ENCODE measurements around the gene CHCHD6. TPM values are rescaled to one million over a fixed set of nuclear protein-coding genes. Genes with fewer than 3 reads are reported as not detected.

CHCHD6 gene
- total RNA-seq, 1 experiment from 2014 or later, result 36.3 TPM

DNA sequence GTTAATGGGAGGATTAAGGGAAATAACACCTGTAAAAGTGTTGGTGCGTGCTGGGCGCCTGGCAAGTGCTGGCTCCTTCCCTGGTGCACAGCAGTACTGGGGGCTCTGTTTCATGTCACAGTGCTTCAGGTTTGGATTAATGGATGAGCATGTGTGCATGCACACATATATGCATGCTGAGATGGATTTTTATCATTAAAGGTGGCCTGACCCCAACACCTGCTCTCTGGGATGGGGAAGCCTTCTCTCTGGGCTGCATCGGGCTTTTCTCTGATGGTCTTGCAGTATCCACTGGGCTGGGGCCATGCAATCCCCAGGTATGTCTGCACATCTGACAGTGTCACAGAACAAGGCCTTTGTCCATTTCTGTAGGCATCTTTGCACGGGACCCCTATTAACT is 151.3 kb downstream of the CHCHD6 start:
- no TSS peak for BruUV-seq (replicated peaks)
- Histone ChIP-seq H3K9me2 (ENCODE audit: insufficient read depth) (no peaks in the 10 kb centered on the region), H3K4me3 (replicated peaks in 1 of 2; ENCODE audit: low read depth in 1 of 2, low read length in 2 of 2) (no peak overlapping the region), H2AFZ (ENCODE audit: low read depth, low read length, poor library complexity, severe bottlenecking) (no peak overlapping the region), H3K4me2 (ENCODE audit: low read length) (no peak overlapping the region), H3K9ac (ENCODE audit: low read length) (no peak overlapping the region), H3K36me3 (ENCODE audit: control insufficient read depth in 1 of 2, insufficient read depth in 2 of 2, low read length in 2 of 2) (no peaks in the 10 kb centered on the region), H3K27me3 (ENCODE audit: insufficient read depth, low read length) (no peaks in the 10 kb centered on the region), H4K20me1 (ENCODE audit: insufficient read depth) (no peaks in the 10 kb centered on the region), H3K79me2 (ENCODE audit: insufficient read depth, low read length) (no peaks in the 10 kb centered on the region), H3K4me1 (ENCODE audit: control insufficient read depth in 1 of 2, insufficient read depth in 2 of 2, low read length in 2 of 2) (peaks cover 0 to 7% of the 10 kb centered on the region in 2 experiments; a peak in 1 of 4 replicates), H3K9me3 (ENCODE audit: control insufficient read depth in 1 of 2, insufficient read depth in 1 of 2, low read depth in 1 of 2, low read length in 2 of 2) (no peaks in the 10 kb centered on the region), H3K27ac (ENCODE audit: low read depth, low read length) (no peak overlapping the region)
- CTCF ChIA-PET, result interaction anchor here (1.4 kb wide), 1 partner anchor 10 kb away, joined by 3 read pairs; no protein-coding TSS in a partner anchor
- intact Hi-C loops (cut with micrococcal nuclease), result no loop called here
- no peak for DNase-seq (ENCODE audit: low read depth, low spot score)
- ATAC-seq, result no peak
- no peak for TF ChIP-seq SIN3A (IDR thresholded peaks at IDR 0.05; ENCODE audit: low read depth)
- TF ChIP-seq SP1 (IDR thresholded peaks at IDR 0.05; ENCODE audit: low read depth), result no peak
- TF ChIP-seq EZH2phosphoT487 (IDR thresholded peaks at IDR 0.05; ENCODE audit: borderline replicate concordance), result no peak
- no peak for TF ChIP-seq POLR2A (IDR thresholded peaks at IDR 0.05; ENCODE audit: borderline replicate concordance, extremely low read depth, insufficient read depth, insufficient read length)
- no peak for TF ChIP-seq SRF (IDR thresholded peaks at IDR 0.05; ENCODE audit: low read depth)
- TF ChIP-seq ELF1 (IDR thresholded peaks at IDR 0.05; ENCODE audit: borderline replicate concordance, low read depth), result no peak
- POLR2A ChIA-PET, result no interaction called here
- RAD21 ChIA-PET (ENCODE audit: low non-redundant PET in 1 of 2, low total read pairs in 2 of 2, uncharacterized antibody in 2 of 2, unreplicated experiment in 2 of 2), result no interaction called here

DNA sequence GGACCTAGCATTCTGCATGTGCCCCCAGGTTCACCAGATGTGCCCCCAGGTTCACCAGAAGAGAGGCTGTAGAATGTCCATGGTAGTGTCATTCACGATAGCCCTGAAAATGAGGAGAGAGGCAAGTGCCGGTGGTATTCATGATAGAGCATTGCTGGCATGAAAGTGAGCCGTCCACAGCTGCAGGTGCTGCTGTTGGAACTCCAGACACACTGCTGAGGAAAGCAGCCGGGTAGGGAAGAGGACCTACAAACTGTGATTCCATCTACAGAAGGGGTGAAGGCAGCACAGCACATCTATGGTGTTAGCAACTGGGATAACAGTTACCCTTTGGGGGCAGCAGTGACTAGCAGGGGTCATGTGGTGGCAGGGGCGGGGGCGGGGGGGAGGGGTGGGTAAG is 153.9 kb downstream of the CHCHD6 start:
- intact Hi-C loops (cut with micrococcal nuclease), result no loop called here
- no peaks in the 10 kb centered on the region for H3K4me1 ChIP-seq (ENCODE audit: control insufficient read depth in 1 of 2, insufficient read depth in 2 of 2, low read length in 2 of 2)
- no peaks in the 10 kb centered on the region for H3K27me3 ChIP-seq (ENCODE audit: insufficient read depth, low read length)
- no peak for TF ChIP-seq EZH2 (IDR thresholded peaks at IDR 0.05)
- TF ChIP-seq ZBTB33 (IDR thresholded peaks at IDR 0.05; ENCODE audit: extremely low read depth, insufficient replicate concordance, low read length), result no peak
- TF ChIP-seq RAD21 (IDR thresholded peaks at IDR 0.05; ENCODE audit: low read depth), result no peak
- no peak for TF ChIP-seq MAX (IDR thresholded peaks at IDR 0.05)
- no peak for TF ChIP-seq SRF (IDR thresholded peaks at IDR 0.05; ENCODE audit: low read depth)
- no peak for TF ChIP-seq SP1 (IDR thresholded peaks at IDR 0.05; ENCODE audit: low read depth)
- TF ChIP-seq, protein P1, sequence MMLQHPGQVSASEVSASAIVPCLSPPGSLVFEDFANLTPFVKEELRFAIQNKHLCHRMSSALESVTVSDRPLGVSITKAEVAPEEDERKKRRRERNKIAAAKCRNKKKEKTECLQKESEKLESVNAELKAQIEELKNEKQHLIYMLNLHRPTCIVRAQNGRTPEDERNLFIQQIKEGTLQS (IDR thresholded peaks at IDR 0.05), result no peak
- TF ChIP-seq CBX3 (IDR thresholded peaks at IDR 0.05; ENCODE audit: low read depth), result no peak
- no peak for TF ChIP-seq CEBPB (IDR thresholded peaks at IDR 0.05; ENCODE audit: low read depth)
- TF ChIP-seq ELF1 (IDR thresholded peaks at IDR 0.05; ENCODE audit: borderline replicate concordance, low read depth), result no peak
- CTCF ChIA-PET, result no interaction called here
- DNase-seq (ENCODE audit: low read depth, low spot score) (no peak), ATAC-seq (no peak)
- H3K27ac ChIP-seq (ENCODE audit: low read depth, low read length), result no peak overlapping the region
- POLR2A ChIA-PET, result no interaction called here
- no TSS peak for BruUV-seq (replicated peaks)
- H3K36me3 ChIP-seq (ENCODE audit: control insufficient read depth in 1 of 2, insufficient read depth in 2 of 2, low read length in 2 of 2), result no peaks in the 10 kb centered on the region
- no peak overlapping the region for H2AFZ ChIP-seq (ENCODE audit: low read depth, low read length, poor library complexity, severe bottlenecking)
- H3K4me3 ChIP-seq (replicated peaks in 1 of 2; ENCODE audit: low read depth in 1 of 2, low read length in 2 of 2), result no peak overlapping the region
- H3K9ac ChIP-seq (ENCODE audit: low read length), result no peak overlapping the region
- H3K4me2 ChIP-seq (ENCODE audit: low read length), result no peak overlapping the region
- H3K9me2 ChIP-seq (ENCODE audit: insufficient read depth), result no peaks in the 10 kb centered on the region
- H3K79me2 ChIP-seq (ENCODE audit: insufficient read depth, low read length), result no peaks in the 10 kb centered on the region
- no peaks in the 10 kb centered on the region for H3K9me3 ChIP-seq (ENCODE audit: control insufficient read depth in 1 of 2, insufficient read depth in 1 of 2, low read depth in 1 of 2, low read length in 2 of 2)
- RAD21 ChIA-PET (ENCODE audit: low non-redundant PET in 1 of 2, low total read pairs in 2 of 2, uncharacterized antibody in 2 of 2, unreplicated experiment in 2 of 2), result no interaction called here
- H4K20me1 ChIP-seq (ENCODE audit: insufficient read depth), result no peaks in the 10 kb centered on the region

Measured in HCT116 (cell line).